Testis (tissue), 2 donors: ENCODE results near the gene SLC22A12.

Experiments
- CTCF ChIP-seq, 3 experiments: fragments of 450-650 bp in 2 of 3; fragments of 200-600 bp in 1 of 3; sonication (generic) in 1 of 3; IDR thresholded peaks; one replicate each; pipeline ENCODE4 v1.5.1; 2016 to 2019; ENCODE audit warnings: antibody characterized with exemption in 3 of 3, mild to moderate bottlenecking in 2 of 3, moderate library complexity in 1 of 3
- POLR2A ChIP-seq: fragments of 450-650 bp; IDR thresholded peaks from one replicate; pipeline ENCODE4 v1.6.1; 2017; ENCODE audit warnings: antibody characterized with exemption, mild to moderate bottlenecking, moderate library complexity

DNA sequence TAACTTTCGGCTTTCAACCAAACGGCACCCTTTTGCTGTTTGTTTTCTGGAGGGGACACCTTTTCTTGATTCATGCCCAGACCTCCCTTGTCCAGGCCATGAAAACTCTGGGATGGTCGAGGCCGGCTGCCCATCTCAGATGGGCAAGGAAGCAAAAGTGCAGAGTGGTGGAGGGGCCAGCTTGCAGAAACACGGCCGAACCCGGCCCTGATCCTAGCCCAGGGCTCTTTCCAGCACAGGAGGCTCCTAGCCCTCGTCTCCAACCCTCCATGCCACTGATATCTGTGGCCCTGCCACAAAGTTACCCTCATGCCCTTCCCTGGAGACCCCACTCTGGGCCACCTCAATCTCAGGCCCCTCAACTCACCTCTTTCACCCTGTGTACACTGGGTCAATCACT is 18.9 kb upstream of the SLC22A12 start:
- no peak for TF ChIP-seq CTCF (IDR thresholded peaks at IDR 0.05)
- TF ChIP-seq POLR2A: no peak
